Body of pancreas (tissue), 4 donors: Measurements from ENCODE around the gene PPFIA2. TPM values are rescaled to one million over a fixed set of nuclear protein-coding genes. Genes with fewer than 3 reads are reported as not detected.

ENCODE experiments used
- ATAC-seq: fragments of 150-250 bp; one replicate; pipeline ENCODE4 v1.9.1; 2016
- DNase-seq, 4 donors: peaks; one replicate each; pipeline ENCODE4 v3.0.0-alpha.2; 2019
- H3K27ac ChIP-seq, 4 donors: fragments of 200-600 bp; sonication (generic); 1 replicate in 3 of 4; 2 replicates in 1 of 4; pipeline versions ENCODE4 v1.5.1 to v1.6.1; 2016 to 2019; ENCODE audit warnings: mild to moderate bottlenecking in 1 of 4, mixed read lengths in 1 of 4, moderate library complexity in 1 of 4
- H3K27me3 ChIP-seq, 2 donors: fragments of 200-600 bp; sonication (generic); one replicate each; pipeline ENCODE4 v1.6.0; 2016; ENCODE audit warnings: mild to moderate bottlenecking in 1 of 2
- H3K36me3 ChIP-seq, 2 donors: fragments of 200-600 bp; sonication (generic); replicated peaks in 1 of 2; 2 replicates each; pipeline ENCODE4 v1.5.1; 2016; ENCODE audit warnings: low read depth in 2 of 2; ENCODE audit not compliant: insufficient read depth in 1 of 2
- H3K4me1 ChIP-seq: fragments of 200-600 bp; sonication (generic); one replicate; pipeline ENCODE4 v1.6.0; 2016
- H3K4me3 ChIP-seq, 2 donors: fragments of 200-600 bp; sonication (generic); 1 replicate in 1 of 2; 2 replicates in 1 of 2; pipeline ENCODE4 v1.5.1; 2016 to 2019
- H3K9me3 ChIP-seq, 3 donors: fragments of 200-600 bp; sonication (generic); 1 replicate in 2 of 3; 2 replicates in 1 of 3; pipeline ENCODE4 v1.5.1; 2016
- CTCF ChIP-seq, 7 experiments: fragments of 450-650 bp in 4 of 7; fragments of 200-600 bp in 3 of 7; sonication (generic) in 3 of 7; IDR thresholded peaks; one replicate each; pipeline ENCODE4 v1.5.1; 2016 to 2019; ENCODE audit warnings: antibody characterized with exemption in 7 of 7
- POLR2A ChIP-seq, 3 donors: fragments of 450-650 bp; IDR thresholded peaks; one replicate each; pipeline ENCODE4 v1.6.1; 2016; ENCODE audit warnings: antibody characterized with exemption in 3 of 3, mild to moderate bottlenecking in 2 of 3
- WGBS, 2 donors: methylation state at CpG; one replicate each; pipeline ENCODE4 v1.1.5; 2017; 5-methylcytosine and 5-hydroxymethylcytosine counted together
- intact Hi-C: fragments of 100-400 bp; cut with DNase I; formaldehyde crosslinking; loops from one replicate; pipeline ENCODE4 v1.15.1; 2023
- total RNA-seq, 2 donors: library from RNA; depleted of rRNA; stranded (reverse); fragments of >200 nt; gene quantifications; one replicate each; pipeline ENCODE4 v1.1.0, GENCODE V29; 2016

PPFIA2 gene
- total RNA-seq, 2 donors from 2014 or later = 0.52 TPM; not detected in 1

- H3K27ac ChIP-seq = no peak overlapping the region
- intact Hi-C loops = no loop called here
- DNase-seq = no peak
- H3K4me1 ChIP-seq = peaks cover 13% of the 10 kb centered on the region
- H3K4me3 ChIP-seq = no peak overlapping the region
- ATAC-seq = no peak
- H3K9me3 ChIP-seq = no peaks in the 10 kb centered on the region
- 6 to 13% methylated on average over 7 of the region's 7 CpGs for WGBS, 2 donors
- no peak for TF ChIP-seq POLR2A (IDR thresholded peaks at IDR 0.05)
- TF ChIP-seq CTCF (IDR thresholded peaks at IDR 0.05) = no peak
- peaks cover 0 to 12% of the 10 kb centered on the region in 2 donors for H3K27me3 ChIP-seq
- no peaks in the 10 kb centered on the region for H3K36me3 ChIP-seq
Measured at GRCh38 chr12:81757731-81758365, 1.3 kb downstream of the PPFIA2 start.

- WGBS, 2 donors = 61 to 77% methylated on average over 2 of the region's 2 CpGs
- Histone ChIP-seq H3K27ac (no peak overlapping the region), H3K9me3 (no peaks in the 10 kb centered on the region), H3K4me3 (no peak overlapping the region), H3K27me3 (no peaks in the 10 kb centered on the region), H3K4me1 (no peaks in the 10 kb centered on the region), H3K36me3 (no peaks in the 10 kb centered on the region)
- no peak for ATAC-seq
- DNase-seq = no peak
- TF ChIP-seq POLR2A (IDR thresholded peaks at IDR 0.05) (no peak), CTCF (IDR thresholded peaks at IDR 0.05) (no peak)
- intact Hi-C loops = no loop called here
Measured at GRCh38 chr12:81729781-81730180, 29.4 kb downstream of the PPFIA2 start.

- TF ChIP-seq POLR2A (IDR thresholded peaks at IDR 0.05) (no peak), CTCF (IDR thresholded peaks at IDR 0.05) (no peak)
- H3K36me3 ChIP-seq = no peaks in the 10 kb centered on the region
- H3K27ac ChIP-seq = no peak overlapping the region
- H3K9me3 ChIP-seq = no peaks in the 10 kb centered on the region
- H3K4me3 ChIP-seq = no peak overlapping the region
- H3K27me3 ChIP-seq = no peaks in the 10 kb centered on the region
- ATAC-seq = no peak
- intact Hi-C loops = no loop called here
- H3K4me1 ChIP-seq = no peaks in the 10 kb centered on the region
- DNase-seq = no peak
Measured at GRCh38 chr12:81727391-81727790, 31.8 kb downstream of the PPFIA2 start.

DNA sequence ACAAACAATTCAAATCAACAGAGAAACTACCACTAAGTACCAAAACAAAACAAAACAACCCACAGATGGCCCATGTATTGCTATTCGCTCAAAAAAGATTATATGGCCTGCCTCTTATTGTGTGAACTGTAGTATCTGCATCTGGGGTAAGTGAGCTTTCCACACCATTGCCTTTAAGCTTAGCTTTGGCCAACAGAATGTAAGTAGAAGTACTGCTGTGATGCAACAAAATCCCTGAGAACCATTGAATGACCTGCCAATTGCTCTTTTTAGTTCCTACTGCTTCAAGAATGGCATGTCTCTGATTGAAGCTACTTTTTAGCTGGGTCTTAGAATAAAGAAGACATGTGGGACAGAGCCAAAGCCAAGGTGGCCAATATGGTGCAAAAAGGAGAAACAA, 32.5 kb downstream of the PPFIA2 start:
- 68 to 70% methylated on average over 1 of the region's 1 CpG for WGBS, 2 donors
- Histone ChIP-seq H3K4me3 (no peak overlapping the region), H3K36me3 (no peaks in the 10 kb centered on the region), H3K27me3 (no peaks in the 10 kb centered on the region), H3K9me3 (no peaks in the 10 kb centered on the region), H3K27ac (no peak overlapping the region), H3K4me1 (no peaks in the 10 kb centered on the region)
- DNase-seq (no peak), ATAC-seq (no peak)
- intact Hi-C loops = no loop called here
- TF ChIP-seq CTCF (IDR thresholded peaks at IDR 0.05) (no peak), POLR2A (IDR thresholded peaks at IDR 0.05) (no peak)

DNA sequence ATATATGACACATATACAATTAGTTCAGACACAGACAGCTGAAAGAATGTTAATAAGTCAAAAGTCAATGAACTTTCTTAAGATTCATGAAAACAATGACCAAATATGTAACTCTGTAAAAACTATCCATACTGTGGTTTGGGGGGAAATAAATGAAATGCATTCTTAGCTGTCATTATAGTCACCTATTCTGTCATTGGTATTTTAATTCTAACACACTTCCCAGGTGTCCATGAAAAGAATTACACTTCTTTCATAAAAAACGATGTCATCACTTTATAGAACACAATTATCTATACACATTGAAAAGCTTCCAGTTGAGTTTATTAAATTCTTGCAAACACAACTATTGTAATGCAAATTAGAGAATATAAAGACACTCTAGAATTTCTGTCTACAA, 35.8 kb downstream of the PPFIA2 start:
- 19 to 47% methylated on average over 1 of the region's 1 CpG for WGBS, 2 donors
- no peak overlapping the region for H3K4me3 ChIP-seq

More for the DNA sequence above, 35.8 kb downstream of the PPFIA2 start:
- H3K9me3 ChIP-seq = no peaks in the 10 kb centered on the region
- no peak for DNase-seq
- no peak for ATAC-seq
- no peaks in the 10 kb centered on the region for H3K36me3 ChIP-seq
- H3K27me3 ChIP-seq = no peaks in the 10 kb centered on the region
- intact Hi-C loops = no loop called here
- TF ChIP-seq POLR2A (IDR thresholded peaks at IDR 0.05) (no peak), CTCF (IDR thresholded peaks at IDR 0.05) (no peak)
- no peak overlapping the region for H3K27ac ChIP-seq
- H3K4me1 ChIP-seq = no peaks in the 10 kb centered on the region
